K562 (cell line): Measurements from ENCODE around the gene BRD4. TPM values are rescaled to one million over a fixed set of nuclear protein-coding genes. Genes with fewer than 3 reads are reported as not detected.

Experiments used
- BDP1 ChIP-seq: IDR thresholded peaks from 3 replicates; pipeline ENCODE4 v1.6.1; 2011; ENCODE audit not compliant: insufficient read length, insufficient read depth
- CBX1 ChIP-seq: sonication (generic); IDR thresholded peaks from 2 replicates; pipeline ENCODE4 v1.6.1; 2016; ENCODE audit warnings: antibody characterized with exemption, low read depth, mild to moderate bottlenecking
- CREB1 ChIP-seq, 2 experiments: sonication (generic) in 1 of 2; formaldehyde crosslinking in 1 of 2; IDR thresholded peaks; 2 replicates each; pipeline versions ENCODE4 v1.6.1 to v1.8.0; 2012 to 2022; ENCODE audit warnings: inconsistent platforms in 1 of 2, mild to moderate bottlenecking in 1 of 2, missing genetic modification reagents in 1 of 2, moderate library complexity in 1 of 2
- ELF1 ChIP-seq: fragments of 200-800 bp; sonication (Bioruptor generic); IDR thresholded peaks from 2 replicates; pipeline ENCODE4 v1.6.1; 2016; ENCODE audit warnings: missing genetic modification characterization, missing compliant biosample characterization
- GABPA ChIP-seq: fragments of 200-800 bp; sonication (Bioruptor generic); conservative IDR thresholded peaks from 2 replicates; pipeline ENCODE4 v1.6.1; 2016; ENCODE audit warnings: low read depth, missing genetic modification characterization, missing compliant biosample characterization
- GTF2A2 ChIP-seq: IDR thresholded peaks from 2 replicates; pipeline ENCODE4 v1.6.1; 2016; ENCODE audit warnings: mild to moderate bottlenecking, missing genetic modification characterization, missing compliant biosample characterization
- HMG20B ChIP-seq: fragments of 250-450 bp; sonication (Bioruptor Pico); IDR thresholded peaks from 2 replicates; pipeline ENCODE4 v1.5.0; 2021; ENCODE audit warnings: mild to moderate bottlenecking
- HNRNPLL ChIP-seq: fragments of 200-400 bp; formaldehyde crosslinking; IDR thresholded peaks from 2 replicates; pipeline ENCODE4 v1.6.1; 2017; ENCODE audit warnings: low read length, low read depth, mild to moderate bottlenecking; ENCODE audit not compliant: poor library complexity, severe bottlenecking
- MAZ ChIP-seq, 2 experiments: fragments of 450-650 bp in 1 of 2; sonication (generic) in 1 of 2; formaldehyde crosslinking; IDR thresholded peaks in 1 of 2; conservative IDR thresholded peaks in 1 of 2; 2 replicates each; pipeline versions ENCODE4 v1.4.0 to v1.5.0; 2020; ENCODE audit warnings: mild to moderate bottlenecking in 1 of 2, missing genetic modification reagents in 1 of 2
- NUFIP1 ChIP-seq: fragments of 450-650 bp; IDR thresholded peaks from 2 replicates; pipeline ENCODE4 v1.6.1; 2018; ENCODE audit not compliant: partially characterized antibody
- RB1 ChIP-seq: fragments of 450-650 bp; IDR thresholded peaks from 2 replicates; pipeline ENCODE4 v1.6.1; 2017; ENCODE audit warnings: low read depth, mild to moderate bottlenecking
- SETDB1 ChIP-seq: IDR thresholded peaks from one replicate; pipeline ENCODE4 v1.6.1; 2012; ENCODE audit warnings: low read length, control low read depth, inconsistent platforms
- SIN3A ChIP-seq, 2 experiments: fragments of 150-350 bp in 1 of 2; IDR thresholded peaks; 2 replicates each; pipeline ENCODE4 v1.6.1; 2011 to 2016; ENCODE audit warnings: borderline replicate concordance in 2 of 2, low read depth in 2 of 2, low read length in 2 of 2, mild to moderate bottlenecking in 2 of 2, moderate library complexity in 2 of 2; ENCODE audit not compliant: control insufficient read depth in 1 of 2
- TAF1 ChIP-seq: IDR thresholded peaks from 2 replicates; pipeline ENCODE4 v1.6.1; 2011; ENCODE audit warnings: mild to moderate bottlenecking, low read length, moderate library complexity; ENCODE audit not compliant: insufficient read depth, control insufficient read depth, severe bottlenecking; ENCODE audit errors: extremely low read depth
- VEZF1 ChIP-seq: fragments of 200-800 bp; sonication (Bioruptor generic); IDR thresholded peaks from 2 replicates; pipeline ENCODE4 v1.6.1; 2017; ENCODE audit warnings: missing genetic modification characterization, missing compliant biosample characterization
- ZBTB7A ChIP-seq: IDR thresholded peaks from 2 replicates; pipeline ENCODE4 v1.6.1; 2011; ENCODE audit warnings: low read depth, mild to moderate bottlenecking, low read length, moderate library complexity, borderline replicate concordance; ENCODE audit not compliant: control insufficient read depth
- ZKSCAN1 ChIP-seq: fragments of 150-350 bp; IDR thresholded peaks from 2 replicates; pipeline ENCODE4 v1.6.1; 2016; ENCODE audit warnings: low read depth, low read length
- ZNF121 ChIP-seq: sonication (generic); formaldehyde crosslinking; conservative IDR thresholded peaks from 2 replicates; pipeline ENCODE4 v1.8.0; 2022; ENCODE audit warnings: missing genetic modification reagents
- ZNF431 ChIP-seq: sonication (generic); formaldehyde crosslinking; IDR thresholded peaks from 2 replicates; pipeline ENCODE4 v1.8.0; 2022; ENCODE audit warnings: mild to moderate bottlenecking, missing genetic modification reagents
- ZNF717 ChIP-seq: fragments of 250-450 bp; sonication (Bioruptor Pico); IDR thresholded peaks from 2 replicates; pipeline ENCODE4 v1.5.0; 2021
- ZNF740 ChIP-seq, 3 experiments: fragments of 200-800 bp in 1 of 3; sonication (Bioruptor generic) in 1 of 3; sonication (generic) in 1 of 3; formaldehyde crosslinking in 1 of 3; IDR thresholded peaks; 2 replicates each; pipeline versions ENCODE4 v1.6.1 to v1.8.0; 2016 to 2022; ENCODE audit warnings: mild to moderate bottlenecking in 2 of 3, missing compliant biosample characterization in 2 of 3, missing genetic modification characterization in 2 of 3, missing genetic modification reagents in 1 of 3
- polyA plus RNA-seq, 8 experiments: library from polyadenylated mRNA; depleted of rRNA in 4 of 8; stranded (reverse) in 5 of 8; unstranded in 3 of 8; fragments of >200 nt; fragmentation: Nextera tagmentation in 2 of 8; fragmentation: Illumina TruSeq in 1 of 8; extraction: Ambion mirVana in 2 of 8; extraction: Trizol in 1 of 8; gene quantifications; 2 replicates each; pipeline versions ENCODE4 v1.2.1 to v1.2.3, GENCODE V29; 2011 to 2014; ENCODE audit warnings: inconsistent platforms in 1 of 8, missing spikeins in 1 of 8
- total RNA-seq, 7 experiments: library from RNA; depleted of rRNA in 6 of 7; stranded (reverse); fragments of >200 nt in 6 of 7; fragmentation: Illumina TruSeq in 2 of 7; extraction: Trizol in 2 of 7; gene quantifications; 2 replicates each; pipeline versions ENCODE4 v1.2.1 to v1.2.3, GENCODE V29; 2011 to 2021; ENCODE audit warnings: low replicate concordance in 1 of 7
- TF ChIP-seq, protein P1 (sequence below), 2 experiments: fragments of 450-650 bp; conservative IDR thresholded peaks; 2 replicates each; pipeline ENCODE4 v1.6.1; 2017; ENCODE audit warnings: mild to moderate bottlenecking in 2 of 2, moderate library complexity in 2 of 2

The BRD4 gene
- total and polyA plus RNA-seq, 9 of the 15 experiments (the other 6 are each of a cell fraction or from before 2014, with no cell fraction given), result 1.8 to 105 (median 15.6) TPM

DNA sequence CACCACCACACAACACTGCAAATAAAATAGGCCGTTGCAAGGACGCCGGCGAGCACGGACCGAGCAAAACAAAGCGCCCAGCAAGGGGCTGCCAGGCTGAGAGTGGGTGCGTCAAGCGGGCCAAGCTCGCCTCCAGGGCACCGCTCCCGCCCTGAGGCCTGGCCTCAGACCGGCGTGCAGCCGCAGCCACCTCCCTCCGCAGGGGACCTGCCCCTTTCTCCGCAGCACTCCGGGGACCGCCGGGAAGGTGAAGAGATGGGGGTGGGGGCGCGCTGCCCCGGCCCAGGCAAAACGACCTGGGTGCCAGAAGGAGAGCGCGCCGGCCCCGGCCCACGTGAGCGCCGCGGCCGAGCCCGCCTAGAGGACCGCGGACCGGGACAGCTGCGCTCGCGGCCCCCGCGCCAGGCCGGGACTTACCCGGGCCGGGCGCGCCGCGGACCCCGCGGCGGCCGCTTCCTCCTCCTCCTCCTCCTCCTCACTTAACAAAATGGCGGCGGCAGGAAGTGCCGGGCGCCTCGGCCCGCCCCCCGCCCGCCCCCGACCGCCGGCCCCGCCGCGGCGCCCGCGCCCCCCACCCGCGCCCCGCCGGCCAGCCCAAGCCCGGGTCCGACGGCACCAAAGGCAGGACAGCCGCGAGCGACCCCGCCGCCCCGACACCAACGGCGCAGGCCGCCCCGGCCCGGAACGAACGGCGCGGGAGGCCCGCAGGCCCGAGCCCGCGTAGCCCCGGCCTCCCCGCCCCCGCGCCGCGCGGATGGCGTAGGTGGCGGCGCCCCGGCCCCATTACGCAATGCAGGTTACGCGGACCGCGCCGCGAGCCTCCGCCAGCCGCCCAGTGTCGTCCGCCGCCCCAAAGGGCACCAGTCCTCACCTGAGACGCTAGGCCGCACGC is 674 bp downstream of the BRD4 start (continued):
- TF ChIP-seq ZKSCAN1, result no peak
- peak; percentile 55 for TF ChIP-seq TAF1
- TF ChIP-seq ZNF431 (CRISPR knock-in tag), result 0 out of 2 replicates have a peak, but pooled peaks have one; percentile 20
- TF ChIP-seq HMG20B (CRISPR knock-in tag), result no peak
- no peak for TF ChIP-seq GTF2A2 (tag)
- peak; percentile 62 for TF ChIP-seq ZBTB7A
- TF ChIP-seq SETDB1, result no peak
- TF ChIP-seq HNRNPLL, result peak; percentile 94
- no peak for TF ChIP-seq MAZ (CRISPR knock-in tag; conservative IDR thresholded peaks at IDR 0.05 in 1 of 2, IDR thresholded peaks at IDR 0.05 in 1 of 2)
- TF ChIP-seq BDP1, result no peak
- no peak for TF ChIP-seq ZNF121 (CRISPR knock-in tag)
- TF ChIP-seq VEZF1, result peak; percentile 74
- TF ChIP-seq NUFIP1, result no peak
- no peak for TF ChIP-seq ZNF717 (CRISPR knock-in tag)
- peak; percentile 41; the same call in 1 of the 2 replicates for TF ChIP-seq ZNF740 (CRISPR knock-in tag; IDR thresholded peaks at IDR 0.05)
- TF ChIP-seq ZNF740 (tag; IDR thresholded peaks at IDR 0.05), result no peak
- TF ChIP-seq SIN3A (IDR thresholded peaks at IDR 0.05; ENCODE audit: borderline replicate concordance in 2 of 2, control insufficient read depth in 1 of 2, low read depth in 2 of 2, low read length in 2 of 2), result peak in 1 of 2 experiments; percentile 59; a peak in 1 of 4 replicates
- TF ChIP-seq, protein P1, sequence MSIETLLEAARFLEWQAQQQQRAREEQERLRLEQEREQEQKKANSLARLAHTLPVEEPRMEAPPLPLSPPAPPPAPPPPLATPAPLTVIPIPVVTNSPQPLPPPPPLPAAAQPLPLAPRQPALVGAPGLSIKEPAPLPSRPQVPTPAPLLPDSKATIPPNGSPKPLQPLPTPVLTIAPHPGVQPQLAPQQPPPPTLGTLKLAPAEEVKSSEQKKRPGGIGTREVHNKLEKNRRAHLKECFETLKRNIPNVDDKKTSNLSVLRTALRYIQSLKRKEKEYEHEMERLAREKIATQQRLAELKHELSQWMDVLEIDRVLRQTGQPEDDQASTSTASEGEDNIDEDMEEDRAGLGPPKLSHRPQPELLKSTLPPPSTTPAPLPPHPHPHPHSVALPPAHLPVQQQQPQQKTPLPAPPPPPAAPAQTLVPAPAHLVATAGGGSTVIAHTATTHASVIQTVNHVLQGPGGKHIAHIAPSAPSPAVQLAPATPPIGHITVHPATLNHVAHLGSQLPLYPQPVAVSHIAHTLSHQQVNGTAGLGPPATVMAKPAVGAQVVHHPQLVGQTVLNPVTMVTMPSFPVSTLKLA (conservative IDR thresholded peaks at IDR 0.05), result peak in 1 of 2 experiments; percentile 49; a peak in 2 of 4 replicates
- TF ChIP-seq ELF1, result peak; percentile 35; the same call in 1 of the 2 replicates
- TF ChIP-seq GABPA (tag), result peak; percentile 86
- peak; percentile 48 for TF ChIP-seq RB1
- no peak for TF ChIP-seq CBX1
- peak; percentile 37; the same call in 1 of the 2 replicates for TF ChIP-seq CREB1 (IDR thresholded peaks at IDR 0.05)
- no peak for TF ChIP-seq CREB1 (CRISPR knock-in tag; IDR thresholded peaks at IDR 0.05)
